Gastrocnemius medialis (tissue), 4 donors: Measurements from ENCODE around the gene CFD.

Experiments used
- POLR2A ChIP-seq, 2 donors: fragments of 450-650 bp; IDR thresholded peaks; one replicate each; pipeline ENCODE4 v1.6.1; 2017; ENCODE audit warnings: antibody characterized with exemption in 2 of 2, mild to moderate bottlenecking in 2 of 2, moderate library complexity in 2 of 2
- TF ChIP-seq, protein P1 (sequence below), 5 experiments: fragments of 450-650 bp in 3 of 5; fragments of 200-600 bp in 2 of 5; sonication (generic) in 2 of 5; IDR thresholded peaks in 4 of 5; conservative IDR thresholded peaks in 1 of 5; 1 replicate in 4 of 5; 2 replicates in 1 of 5; pipeline ENCODE4 v1.5.1; 2016 to 2019; ENCODE audit warnings: antibody characterized with exemption in 5 of 5, mild to moderate bottlenecking in 3 of 5, moderate library complexity in 3 of 5

DNA sequence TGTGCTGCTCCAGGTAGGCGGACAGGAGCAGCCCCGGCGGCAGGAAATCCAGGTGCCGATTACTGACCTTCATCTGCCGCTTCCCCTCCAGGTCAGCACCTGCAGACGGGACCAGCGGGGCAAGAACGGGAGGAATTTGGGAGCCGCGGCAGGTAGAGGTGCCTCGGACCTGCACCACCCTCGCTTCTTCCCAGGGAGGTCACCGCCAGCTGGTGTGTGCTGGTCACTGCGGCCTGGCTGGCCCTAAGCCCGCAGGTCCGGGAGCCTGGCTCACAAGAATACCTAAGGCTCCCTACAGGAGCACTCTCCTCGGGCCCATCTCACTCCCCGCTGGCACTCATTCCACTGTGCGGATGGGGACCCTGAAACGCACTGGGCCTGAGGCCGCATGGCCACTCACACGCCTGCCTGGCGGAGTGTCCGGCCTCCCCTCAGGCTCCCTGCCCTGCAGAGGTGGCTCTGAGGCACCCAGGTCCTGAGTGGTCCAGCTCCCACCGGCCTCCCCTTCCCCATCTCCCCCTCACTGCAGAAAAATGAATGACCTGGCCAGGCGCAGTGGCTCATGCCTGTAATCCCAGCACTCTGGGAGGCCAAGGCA is 38.1 kb downstream of the CFD start:
- TF ChIP-seq, protein P1, sequence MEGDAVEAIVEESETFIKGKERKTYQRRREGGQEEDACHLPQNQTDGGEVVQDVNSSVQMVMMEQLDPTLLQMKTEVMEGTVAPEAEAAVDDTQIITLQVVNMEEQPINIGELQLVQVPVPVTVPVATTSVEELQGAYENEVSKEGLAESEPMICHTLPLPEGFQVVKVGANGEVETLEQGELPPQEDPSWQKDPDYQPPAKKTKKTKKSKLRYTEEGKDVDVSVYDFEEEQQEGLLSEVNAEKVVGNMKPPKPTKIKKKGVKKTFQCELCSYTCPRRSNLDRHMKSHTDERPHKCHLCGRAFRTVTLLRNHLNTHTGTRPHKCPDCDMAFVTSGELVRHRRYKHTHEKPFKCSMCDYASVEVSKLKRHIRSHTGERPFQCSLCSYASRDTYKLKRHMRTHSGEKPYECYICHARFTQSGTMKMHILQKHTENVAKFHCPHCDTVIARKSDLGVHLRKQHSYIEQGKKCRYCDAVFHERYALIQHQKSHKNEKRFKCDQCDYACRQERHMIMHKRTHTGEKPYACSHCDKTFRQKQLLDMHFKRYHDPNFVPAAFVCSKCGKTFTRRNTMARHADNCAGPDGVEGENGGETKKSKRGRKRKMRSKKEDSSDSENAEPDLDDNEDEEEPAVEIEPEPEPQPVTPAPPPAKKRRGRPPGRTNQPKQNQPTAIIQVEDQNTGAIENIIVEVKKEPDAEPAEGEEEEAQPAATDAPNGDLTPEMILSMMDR (IDR thresholded peaks at IDR 0.05 in 4 of 5, conservative IDR thresholded peaks at IDR 0.05 in 1 of 5): no peak
- no peak for TF ChIP-seq POLR2A (IDR thresholded peaks at IDR 0.05)
